CD4-positive, alpha-beta T cell treated with Interleukin-10 for 1 hour (primary cell): ENCODE measurements around the gene H6PD.
A peak's percentile ranks its signal among the peaks of the same experiment; 100 is the strongest.

Experiments
- DNase-seq: peaks from one replicate; pipeline ENCODE4 v3.0.0-alpha.2; 2020

Gene H6PD

GRCh38 chr1:9262096-9262986 is 27.8 kb downstream of the H6PD start:
- no peak for DNase-seq

- no peak for DNase-seq
Observed at GRCh38 chr1:9263276-9263855, 28.8 kb downstream of the H6PD start.

- DNase-seq: no peak
Observed at GRCh38 chr1:9263984-9264872, 29.7 kb downstream of the H6PD start.

GRCh38 chr1:9265037-9265436 is 30.5 kb downstream of the H6PD start:
- no peak for DNase-seq

- DNase-seq: no peak
Observed at GRCh38 chr1:9265968-9266367, 31.4 kb downstream of the H6PD start.

- no peak for DNase-seq
Observed at GRCh38 chr1:9267352-9267686, 32.7 kb downstream of the H6PD start.

- DNase-seq: no peak
Observed at GRCh38 chr1:9267827-9268581, 33.4 kb downstream of the H6PD start.

GRCh38 chr1:9269078-9269501 is 34.5 kb downstream of the H6PD start:
- DNase-seq: no peak

GRCh38 chr1:9269721-9270120 is 35.1 kb downstream of the H6PD start:
- DNase-seq: no peak

- DNase-seq: no peak
Observed at GRCh38 chr1:9270290-9270883, 35.8 kb downstream of the H6PD start.

GRCh38 chr1:9271283-9271682 is 36.7 kb downstream of the H6PD start:
- DNase-seq: no peak

GRCh38 chr1:9271861-9272595 is 37.5 kb downstream of the H6PD start:
- no peak for DNase-seq

GRCh38 chr1:9273177-9273576 is 38.6 kb downstream of the H6PD start:
- DNase-seq: no peak

- no peak for DNase-seq
Observed at GRCh38 chr1:9275161-9275560, 40.6 kb downstream of the H6PD start.

GRCh38 chr1:9275567-9276034 is 41.0 kb downstream of the H6PD start:
- peak; percentile 39 for DNase-seq

GRCh38 chr1:9278116-9278515 is 43.5 kb downstream of the H6PD start:
- DNase-seq: no peak

GRCh38 chr1:9278585-9279153 is 44.1 kb downstream of the H6PD start:
- no peak for DNase-seq

GRCh38 chr1:9279172-9279840 is 44.7 kb downstream of the H6PD start:
- DNase-seq: no peak

GRCh38 chr1:9280015-9280860 is 45.7 kb downstream of the H6PD start:
- no peak for DNase-seq
